Right atrium auricular region (tissue), 2 donors: ENCODE data around the gene DCTN1. TPM values are rescaled to one million over a fixed set of nuclear protein-coding genes. Genes with fewer than 3 reads are reported as not detected.
A peak's percentile ranks its signal among the peaks of the same experiment; 100 is the strongest.

Experiments used
- DNase-seq: peaks from one replicate; pipeline ENCODE4 v3.0.0-alpha.2; 2019; ENCODE audit warnings: low spot score
- H3K27ac ChIP-seq, 2 donors: fragments of 200-600 bp; sonication (generic); 1 replicate in 1 of 2; 2 replicates in 1 of 2; pipeline ENCODE4 v1.5.1; 2016 to 2019
- H3K27me3 ChIP-seq, 2 donors: fragments of 200-600 bp; sonication (generic); one replicate each; pipeline versions ENCODE4 v1.5.1 to v1.6.0; 2017 to 2019
- H3K36me3 ChIP-seq: fragments of 200-600 bp; sonication (generic); one replicate; pipeline ENCODE4 v1.5.1; 2016
- H3K4me1 ChIP-seq, 2 donors: fragments of 200-600 bp; sonication (generic); one replicate each; pipeline versions ENCODE4 v1.5.1 to v1.6.0; 2017 to 2019
- H3K4me3 ChIP-seq, 2 donors: fragments of 200-600 bp; sonication (generic); 1 replicate in 1 of 2; 2 replicates in 1 of 2; pipeline ENCODE4 v1.5.1; 2017 to 2019; ENCODE audit warnings: mild to moderate bottlenecking in 1 of 2, moderate library complexity in 1 of 2
- H3K9me3 ChIP-seq, 2 donors: fragments of 200-600 bp; sonication (generic); one replicate each; pipeline ENCODE4 v1.5.1; 2019
- total RNA-seq, 2 donors: library from RNA; depleted of rRNA; stranded (reverse); fragments of >200 nt; gene quantifications; one replicate each; pipeline ENCODE4 v1.1.0, GENCODE V29; 2016
- TF ChIP-seq, protein P1 (sequence below), 2 donors: fragments of 200-600 bp; sonication (generic); IDR thresholded peaks; one replicate each; pipeline ENCODE4 v1.5.1; 2019; ENCODE audit warnings: antibody characterized with exemption in 2 of 2

DCTN1 gene
- total RNA-seq, 2 donors from 2014 or later: 86.5 to 102 TPM

DNA sequence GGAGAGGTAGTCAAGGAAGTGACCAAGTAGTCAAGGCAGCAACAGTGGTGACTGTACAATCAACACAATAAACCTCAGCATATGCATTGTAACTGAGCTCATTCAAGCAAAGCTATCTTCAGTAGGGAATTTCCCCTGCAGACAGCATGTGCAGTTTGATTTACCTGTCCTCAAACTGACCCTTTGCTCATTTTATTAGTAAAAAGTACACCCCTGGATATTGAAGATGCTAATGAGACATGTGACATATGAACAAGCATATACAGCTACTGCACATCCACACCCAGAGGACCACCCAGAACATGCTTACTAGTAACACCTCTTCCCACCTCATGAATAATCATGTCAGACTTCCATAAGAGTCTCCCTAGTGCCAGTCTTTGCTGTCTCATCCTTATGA is 25.9 kb upstream of the DCTN1 start:
- no peaks in the 10 kb centered on the region for H3K27me3 ChIP-seq
- H3K27ac ChIP-seq: no peak overlapping the region
- H3K36me3 ChIP-seq: no peaks in the 10 kb centered on the region
- TF ChIP-seq, protein P1, sequence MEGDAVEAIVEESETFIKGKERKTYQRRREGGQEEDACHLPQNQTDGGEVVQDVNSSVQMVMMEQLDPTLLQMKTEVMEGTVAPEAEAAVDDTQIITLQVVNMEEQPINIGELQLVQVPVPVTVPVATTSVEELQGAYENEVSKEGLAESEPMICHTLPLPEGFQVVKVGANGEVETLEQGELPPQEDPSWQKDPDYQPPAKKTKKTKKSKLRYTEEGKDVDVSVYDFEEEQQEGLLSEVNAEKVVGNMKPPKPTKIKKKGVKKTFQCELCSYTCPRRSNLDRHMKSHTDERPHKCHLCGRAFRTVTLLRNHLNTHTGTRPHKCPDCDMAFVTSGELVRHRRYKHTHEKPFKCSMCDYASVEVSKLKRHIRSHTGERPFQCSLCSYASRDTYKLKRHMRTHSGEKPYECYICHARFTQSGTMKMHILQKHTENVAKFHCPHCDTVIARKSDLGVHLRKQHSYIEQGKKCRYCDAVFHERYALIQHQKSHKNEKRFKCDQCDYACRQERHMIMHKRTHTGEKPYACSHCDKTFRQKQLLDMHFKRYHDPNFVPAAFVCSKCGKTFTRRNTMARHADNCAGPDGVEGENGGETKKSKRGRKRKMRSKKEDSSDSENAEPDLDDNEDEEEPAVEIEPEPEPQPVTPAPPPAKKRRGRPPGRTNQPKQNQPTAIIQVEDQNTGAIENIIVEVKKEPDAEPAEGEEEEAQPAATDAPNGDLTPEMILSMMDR (IDR thresholded peaks at IDR 0.05): no peak
- no peaks in the 10 kb centered on the region for H3K9me3 ChIP-seq
- H3K4me3 ChIP-seq: no peak overlapping the region
- no peaks in the 10 kb centered on the region for H3K4me1 ChIP-seq
- no peak for DNase-seq

DNA sequence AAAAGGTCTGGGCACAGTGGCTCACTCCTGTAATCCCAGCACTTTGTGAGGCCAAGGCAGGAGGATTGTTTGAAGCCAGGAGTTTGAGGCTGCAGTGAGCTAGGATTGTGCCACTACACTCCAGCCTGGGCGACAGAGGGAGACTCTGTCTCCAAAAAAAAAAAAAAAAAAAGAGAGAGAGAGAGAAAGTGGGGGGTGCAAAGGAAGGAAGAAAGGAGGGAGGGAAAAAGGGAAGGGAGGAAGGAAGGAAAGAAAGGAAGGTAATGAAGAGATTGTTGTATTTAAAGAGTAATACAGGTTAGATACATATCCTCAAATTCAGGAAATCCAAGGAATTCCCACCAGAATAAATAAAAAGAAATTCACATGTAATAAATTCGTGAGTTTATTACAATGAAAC is 21.8 kb upstream of the DCTN1 start:
- Histone ChIP-seq H3K36me3 (no peaks in the 10 kb centered on the region), H3K4me3 (no peak overlapping the region), H3K9me3 (no peaks in the 10 kb centered on the region), H3K27me3 (no peaks in the 10 kb centered on the region), H3K4me1 (no peaks in the 10 kb centered on the region), H3K27ac (no peak overlapping the region)
- no peak for DNase-seq
- TF ChIP-seq, protein P1 (IDR thresholded peaks at IDR 0.05): no peak

DNA sequence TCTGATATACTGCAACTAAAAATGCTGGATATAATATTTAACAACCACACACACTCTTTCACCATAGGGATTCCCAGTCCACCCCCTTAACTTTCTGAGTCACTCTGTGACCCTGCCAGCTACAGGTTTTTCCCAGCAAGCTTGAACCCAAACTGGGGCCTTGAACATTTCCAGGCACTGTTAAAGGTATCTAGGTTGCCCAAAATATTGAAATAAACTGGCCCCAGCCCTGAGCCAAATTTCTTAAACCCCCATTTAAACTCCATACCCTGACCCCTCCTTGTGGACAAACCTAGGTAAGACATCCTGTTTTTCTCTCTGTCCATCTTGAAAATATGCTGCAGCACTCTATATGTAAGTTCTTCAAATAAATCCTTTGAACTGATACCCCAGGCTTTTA is 19.7 kb upstream of the DCTN1 start:
- no peaks in the 10 kb centered on the region for H3K36me3 ChIP-seq
- H3K4me3 ChIP-seq: no peak overlapping the region
- no peaks in the 10 kb centered on the region for H3K9me3 ChIP-seq
- TF ChIP-seq, protein P1 (IDR thresholded peaks at IDR 0.05): peak in 1 of 2 donors; percentile 60
- no peaks in the 10 kb centered on the region for H3K4me1 ChIP-seq
- H3K27me3 ChIP-seq: no peaks in the 10 kb centered on the region
- no peak overlapping the region for H3K27ac ChIP-seq
- DNase-seq: no peak

GRCh38 chr2:74396149-74396548 is 16.0 kb upstream of the DCTN1 start:
- H3K27me3 ChIP-seq: no peaks in the 10 kb centered on the region
- H3K4me3 ChIP-seq: no peak overlapping the region
- no peak overlapping the region for H3K27ac ChIP-seq
- H3K4me1 ChIP-seq: peaks cover 0 to 6% of the 10 kb centered on the region in 2 donors
- TF ChIP-seq, protein P1 (IDR thresholded peaks at IDR 0.05): no peak
- no peaks in the 10 kb centered on the region for H3K9me3 ChIP-seq
- no peaks in the 10 kb centered on the region for H3K36me3 ChIP-seq
- no peak for DNase-seq

- no peak for DNase-seq
- peaks cover 0 to 32% of the 10 kb centered on the region in 2 donors for H3K4me1 ChIP-seq
- H3K4me3 ChIP-seq: no peak overlapping the region
- H3K27me3 ChIP-seq: no peaks in the 10 kb centered on the region
- no peak overlapping the region for H3K27ac ChIP-seq
- TF ChIP-seq, protein P1 (IDR thresholded peaks at IDR 0.05): no peak
- no peaks in the 10 kb centered on the region for H3K9me3 ChIP-seq
- H3K36me3 ChIP-seq: no peaks in the 10 kb centered on the region
Observed at GRCh38 chr2:74393525-74393924, 13.4 kb upstream of the DCTN1 start.

GRCh38 chr2:74392449-74392743 is 12.3 kb upstream of the DCTN1 start:
- H3K27ac ChIP-seq: peak overlapping the region in 1 of 2 donors; percentile 92
- no peak for DNase-seq
- TF ChIP-seq, protein P1 (IDR thresholded peaks at IDR 0.05): no peak
- H3K27me3 ChIP-seq: no peaks in the 10 kb centered on the region
- no peaks in the 10 kb centered on the region for H3K36me3 ChIP-seq
- no peaks in the 10 kb centered on the region for H3K9me3 ChIP-seq
- H3K4me1 ChIP-seq: peaks cover 0 to 43% of the 10 kb centered on the region in 2 donors
- H3K4me3 ChIP-seq: peak overlapping the region in 1 of 2 donors; percentile 83
